GM11168 (cell line): Measurements from ENCODE around the gene UGT2B15.
"Not testable (repeated sequence)": the region's sequence is repeated elsewhere in the genome, so short reads cannot be mapped to it uniquely, and the experiment has no call there.

Source experiments
- in situ Hi-C: fragments of 300-500 bp; cut with MboI; formaldehyde crosslinking; loops from one replicate; pipeline ENCODE4 v1.12.0; 2022; ENCODE audit warnings: low sequenced_read_pairs; ENCODE audit not compliant: unreplicated experiment

Gene UGT2B15

GRCh38 chr4:68670479-68670939 is at the start of gene UGT2B15:
UGT2B15 (minus strand) TSS chr4:68670652; CDS start chr4:68670618, 34 bp downstream.
- in situ Hi-C loops, result not testable (repeated sequence)

- in situ Hi-C loops, result no loop called here
Measured at GRCh38 chr4:68719075-68719473, 48.6 kb upstream of the UGT2B15 start.

- in situ Hi-C loops, result no loop called here
Measured at GRCh38 chr4:68718447-68719074, 48.1 kb upstream of the UGT2B15 start.

GRCh38 chr4:68717999-68718398 is 47.5 kb upstream of the UGT2B15 start:
- in situ Hi-C loops, result no loop called here

GRCh38 chr4:68714400-68714799 is 43.9 kb upstream of the UGT2B15 start:
- in situ Hi-C loops, result no loop called here

- in situ Hi-C loops, result no loop called here
Measured at GRCh38 chr4:68712207-68712606, 41.8 kb upstream of the UGT2B15 start.

- in situ Hi-C loops, result no loop called here
Measured at GRCh38 chr4:68708566-68708965, 38.1 kb upstream of the UGT2B15 start.

- in situ Hi-C loops, result not testable (repeated sequence)
Measured at GRCh38 chr4:68703168-68703567, 32.7 kb upstream of the UGT2B15 start.

- in situ Hi-C loops, result no loop called here
Measured at GRCh38 chr4:68700152-68700551, 29.7 kb upstream of the UGT2B15 start.

GRCh38 chr4:68693325-68694075 is 23.0 kb upstream of the UGT2B15 start:
- in situ Hi-C loops, result no loop called here

GRCh38 chr4:68691186-68691585 is 20.7 kb upstream of the UGT2B15 start:
- in situ Hi-C loops, result no loop called here

GRCh38 chr4:68683034-68683433 is 12.6 kb upstream of the UGT2B15 start:
- in situ Hi-C loops, result no loop called here

- in situ Hi-C loops, result not testable (repeated sequence)
Measured at GRCh38 chr4:68681298-68681697, 10.8 kb upstream of the UGT2B15 start.

GRCh38 chr4:68673143-68673542 is 2.7 kb upstream of the UGT2B15 start:
- in situ Hi-C loops, result no loop called here

GRCh38 chr4:68671217-68671616 is 765 bp upstream of the UGT2B15 start:
- in situ Hi-C loops, result not testable (repeated sequence)

GRCh38 chr4:68668537-68669163 is 1.8 kb downstream of the UGT2B15 start:
- in situ Hi-C loops, result not testable (repeated sequence)

- in situ Hi-C loops, result not testable (repeated sequence)
Measured at GRCh38 chr4:68667551-68667950, 2.9 kb downstream of the UGT2B15 start.

- in situ Hi-C loops, result not testable (repeated sequence)
Measured at GRCh38 chr4:68664721-68665120, 5.7 kb downstream of the UGT2B15 start.

- in situ Hi-C loops, result not testable (repeated sequence)
Measured at GRCh38 chr4:68662836-68663574, 7.4 kb downstream of the UGT2B15 start.

- in situ Hi-C loops, result no loop called here
Measured at GRCh38 chr4:68658672-68659071, 11.8 kb downstream of the UGT2B15 start.
